Measurements from ENCODE around the gene SHFL. TPM values are rescaled to one million over a fixed set of nuclear protein-coding genes. Genes with fewer than 3 reads are reported as not detected.

SHFL gene
- total and polyA plus RNA-seq, 8 donors, result 7.9 to 41.0 (median 15.4) TPM

DNA sequence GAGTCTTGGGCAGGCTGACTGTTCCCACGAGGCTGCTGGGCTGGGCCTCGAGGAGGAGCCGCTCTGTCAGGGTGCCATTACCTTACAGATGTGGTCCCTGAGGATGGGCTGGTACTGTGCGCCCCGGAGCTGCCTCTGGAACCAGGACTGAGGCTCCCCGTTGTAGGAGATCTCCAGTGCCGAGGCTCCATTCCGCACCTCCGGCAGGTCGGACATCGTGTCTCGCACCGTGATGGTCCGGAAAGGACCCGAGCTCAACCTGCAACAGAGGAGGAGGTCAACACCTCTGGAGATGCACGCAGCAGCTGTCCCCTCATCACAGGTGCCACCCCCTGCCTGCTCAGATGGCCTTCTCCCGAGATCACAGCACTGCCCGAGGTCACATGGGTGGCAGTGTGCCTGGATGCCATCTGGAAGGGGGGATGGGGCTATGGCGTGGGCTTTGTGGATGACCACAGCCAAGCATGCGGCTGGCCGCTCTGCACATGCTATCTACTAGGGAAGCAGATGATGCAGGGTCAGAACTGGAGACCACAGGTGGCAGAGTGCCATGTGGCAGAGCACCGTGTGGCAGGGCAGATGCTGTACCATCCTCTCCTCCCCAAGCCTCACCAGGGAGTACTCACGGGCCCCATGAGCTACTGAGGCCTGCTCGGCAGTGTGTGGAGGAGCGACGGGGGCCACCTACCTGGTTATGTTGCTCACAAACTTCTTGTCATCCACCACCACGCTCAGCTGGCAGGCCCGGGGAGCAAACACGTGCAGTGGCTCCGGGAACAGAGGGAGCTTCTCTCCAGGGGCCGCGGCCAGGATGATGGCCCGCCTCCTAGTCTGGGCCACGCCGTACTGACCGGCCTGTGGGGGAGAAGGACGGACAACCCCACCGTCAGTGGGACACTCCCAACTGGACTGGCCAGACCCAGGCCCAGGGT is 51.9 kb downstream of the SHFL start:
- intact Hi-C loops (cut with DNase I), result no loop called here
- Histone ChIP-seq H3K4me1 (no peaks in the 10 kb centered on the region), H3K27me3 (no peaks in the 10 kb centered on the region), H3K4me3 (no peak overlapping the region), H3K9me3 (no peaks in the 10 kb centered on the region), H3K27ac (no peak overlapping the region), H3K36me3 (peaks cover 0 to 19% (median 0%) of the 10 kb centered on the region in 3 donors)
- 89 to 91% methylated on average over 38 of the region's 38 CpGs for WGBS, 2 donors
- no peak for FAIRE-seq
- DNase-seq, result no peak
- no peak for TF ChIP-seq CTCF (IDR thresholded peaks at IDR 0.05)
- ATAC-seq, result no peak

DNA sequence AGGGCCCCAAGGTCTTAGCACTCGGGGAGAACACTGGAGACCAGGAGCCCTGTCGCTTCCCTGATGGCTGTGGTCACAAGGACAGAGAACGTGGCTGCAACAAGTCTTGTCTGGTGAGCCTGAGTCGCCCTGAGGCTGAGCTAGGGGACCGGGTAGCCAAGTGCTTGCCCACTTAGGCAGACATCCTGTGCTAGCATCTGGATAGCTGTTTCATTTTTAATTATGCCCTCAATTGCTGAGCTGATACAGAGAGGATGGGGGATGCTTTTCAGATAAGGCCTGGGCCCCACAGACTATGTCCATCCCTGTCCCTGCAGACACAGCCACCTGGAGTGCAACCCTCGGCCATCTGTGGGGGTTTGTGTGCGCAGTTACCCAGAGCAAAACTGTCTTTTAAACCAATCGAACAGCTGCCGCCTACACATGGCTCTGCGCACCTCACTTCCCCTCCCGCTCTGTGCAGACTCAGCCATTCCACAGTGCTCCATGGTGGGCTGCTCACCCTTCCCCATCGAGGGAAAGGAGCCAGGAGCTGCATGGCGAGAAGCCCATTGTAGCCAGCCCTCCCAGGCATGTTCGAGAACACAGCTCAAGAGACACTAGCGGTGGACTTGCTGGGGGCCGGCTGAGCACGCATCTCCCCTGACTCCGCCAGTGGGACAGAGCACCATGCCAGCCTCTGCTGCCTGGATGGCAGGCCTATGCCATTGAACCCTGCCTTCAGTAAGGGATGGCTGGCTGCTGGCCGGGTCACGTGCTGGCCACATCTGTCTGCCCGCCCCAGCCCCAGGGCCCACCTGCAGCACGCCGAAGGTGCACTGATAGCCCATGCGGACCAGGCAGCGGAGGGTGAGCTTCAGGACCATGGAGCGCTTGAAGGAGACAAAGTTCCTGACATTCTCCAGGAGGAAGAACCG is 53.0 kb downstream of the SHFL start:
- H3K36me3 ChIP-seq, result peaks cover 0 to 29% (median 0%) of the 10 kb centered on the region in 3 donors
- H3K4me1 ChIP-seq, result no peaks in the 10 kb centered on the region
- H3K27ac ChIP-seq, result no peak overlapping the region
- WGBS, 2 donors, result 94 to 96% methylated on average over 27 of the region's 27 CpGs
- no peaks in the 10 kb centered on the region for H3K9me3 ChIP-seq
- TF ChIP-seq CTCF (IDR thresholded peaks at IDR 0.05), result no peak
- no peaks in the 10 kb centered on the region for H3K27me3 ChIP-seq
- no peak for FAIRE-seq
- intact Hi-C loops (cut with DNase I), result no loop called here
- DNase-seq, result no peak
- no peak overlapping the region for H3K4me3 ChIP-seq
- no peak for ATAC-seq

- intact Hi-C loops (cut with DNase I), result no loop called here
- DNase-seq (no peak), FAIRE-seq (no peak), ATAC-seq (no peak)
- 96% methylated on average over 23 of the region's 23 CpGs for WGBS, 2 donors
- Histone ChIP-seq H3K4me1 (no peaks in the 10 kb centered on the region), H3K27ac (no peak overlapping the region), H3K27me3 (no peaks in the 10 kb centered on the region), H3K9me3 (no peaks in the 10 kb centered on the region), H3K36me3 (peaks cover 0 to 32% (median 0%) of the 10 kb centered on the region in 3 donors), H3K4me3 (no peak overlapping the region)
- TF ChIP-seq CTCF (IDR thresholded peaks at IDR 0.05), result no peak
Observed at GRCh38 chr19:10139952-10140351, 53.8 kb downstream of the SHFL start.

DNA sequence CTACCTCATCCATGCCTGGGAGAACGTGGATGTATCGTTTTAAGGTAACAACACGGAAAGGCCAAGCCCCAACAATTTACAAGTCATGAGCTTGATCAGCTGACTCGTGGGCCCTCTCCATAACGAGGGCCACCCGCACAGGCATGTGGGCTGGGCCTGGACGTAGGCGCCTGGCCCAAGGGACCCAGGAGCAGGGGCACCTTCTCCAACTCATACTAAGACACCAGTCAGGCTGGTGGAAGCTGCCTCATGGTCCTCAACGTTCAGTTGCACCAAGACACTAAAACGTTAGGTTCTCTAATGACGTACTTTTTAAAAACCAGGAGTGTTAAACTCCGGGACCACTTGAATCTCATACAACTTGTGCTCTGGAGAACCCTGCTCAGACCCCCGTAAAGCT is 55.4 kb downstream of the SHFL start:
- Histone ChIP-seq H3K27ac (no peak overlapping the region), H3K4me3 (no peak overlapping the region), H3K9me3 (no peaks in the 10 kb centered on the region), H3K27me3 (no peaks in the 10 kb centered on the region), H3K4me1 (no peaks in the 10 kb centered on the region), H3K36me3 (peaks cover 0 to 46% (median 6%) of the 10 kb centered on the region in 3 donors)
- ATAC-seq (no peak), DNase-seq (no peak), FAIRE-seq (no peak)
- intact Hi-C loops (cut with DNase I), result no loop called here
- no peak for TF ChIP-seq CTCF (IDR thresholded peaks at IDR 0.05)
- WGBS, 2 donors, result 91 to 94% methylated on average over 13 of the region's 13 CpGs
